ENCODE data around the gene CUBN. TPM values are rescaled to one million over a fixed set of nuclear protein-coding genes. Genes with fewer than 3 reads are reported as not detected.

The CUBN gene
- total and polyA plus RNA-seq, 9 of the 15 experiments (the other 6 are each of a cell fraction or from before 2014, with no cell fraction given), result 0.04 to 0.33 (median 0.09) TPM

DNA sequence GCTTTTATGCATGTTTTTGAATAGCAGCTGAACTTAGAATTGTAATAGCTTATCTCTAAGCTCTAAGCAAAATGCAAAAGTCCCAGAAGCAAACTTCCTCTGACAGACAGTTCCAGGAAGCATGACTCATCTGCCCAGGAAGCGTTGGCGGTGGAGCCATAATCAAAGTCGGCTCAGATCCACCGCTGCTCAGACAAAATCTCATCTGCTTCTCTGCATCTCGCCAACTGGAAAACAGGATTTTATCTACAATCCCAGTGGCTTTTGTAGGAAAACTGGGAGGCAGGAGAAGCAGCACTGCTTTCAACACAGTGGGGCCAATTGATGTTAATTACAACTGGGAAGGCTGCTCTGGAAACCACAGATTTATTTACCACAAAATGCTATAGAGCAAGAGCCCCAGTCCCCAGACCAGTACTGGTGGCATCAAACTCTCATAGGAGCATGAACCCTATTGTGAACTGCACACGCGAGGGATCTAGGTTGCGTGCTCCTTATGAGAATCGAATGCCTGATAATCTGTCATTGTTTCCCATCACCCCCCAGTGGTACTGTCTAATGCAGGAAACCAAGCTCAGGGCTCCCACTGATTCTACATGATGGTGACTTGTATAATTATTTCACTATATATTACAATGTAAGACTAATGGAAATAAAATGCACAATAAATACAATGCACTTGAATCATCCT is 99.9 kb downstream of the CUBN start (continued):
- TF ChIP-seq, protein P1, sequence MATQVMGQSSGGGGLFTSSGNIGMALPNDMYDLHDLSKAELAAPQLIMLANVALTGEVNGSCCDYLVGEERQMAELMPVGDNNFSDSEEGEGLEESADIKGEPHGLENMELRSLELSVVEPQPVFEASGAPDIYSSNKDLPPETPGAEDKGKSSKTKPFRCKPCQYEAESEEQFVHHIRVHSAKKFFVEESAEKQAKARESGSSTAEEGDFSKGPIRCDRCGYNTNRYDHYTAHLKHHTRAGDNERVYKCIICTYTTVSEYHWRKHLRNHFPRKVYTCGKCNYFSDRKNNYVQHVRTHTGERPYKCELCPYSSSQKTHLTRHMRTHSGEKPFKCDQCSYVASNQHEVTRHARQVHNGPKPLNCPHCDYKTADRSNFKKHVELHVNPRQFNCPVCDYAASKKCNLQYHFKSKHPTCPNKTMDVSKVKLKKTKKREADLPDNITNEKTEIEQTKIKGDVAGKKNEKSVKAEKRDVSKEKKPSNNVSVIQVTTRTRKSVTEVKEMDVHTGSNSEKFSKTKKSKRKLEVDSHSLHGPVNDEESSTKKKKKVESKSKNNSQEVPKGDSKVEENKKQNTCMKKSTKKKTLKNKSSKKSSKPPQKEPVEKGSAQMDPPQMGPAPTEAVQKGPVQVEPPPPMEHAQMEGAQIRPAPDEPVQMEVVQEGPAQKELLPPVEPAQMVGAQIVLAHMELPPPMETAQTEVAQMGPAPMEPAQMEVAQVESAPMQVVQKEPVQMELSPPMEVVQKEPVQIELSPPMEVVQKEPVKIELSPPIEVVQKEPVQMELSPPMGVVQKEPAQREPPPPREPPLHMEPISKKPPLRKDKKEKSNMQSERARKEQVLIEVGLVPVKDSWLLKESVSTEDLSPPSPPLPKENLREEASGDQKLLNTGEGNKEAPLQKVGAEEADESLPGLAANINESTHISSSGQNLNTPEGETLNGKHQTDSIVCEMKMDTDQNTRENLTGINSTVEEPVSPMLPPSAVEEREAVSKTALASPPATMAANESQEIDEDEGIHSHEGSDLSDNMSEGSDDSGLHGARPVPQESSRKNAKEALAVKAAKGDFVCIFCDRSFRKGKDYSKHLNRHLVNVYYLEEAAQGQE (IDR thresholded peaks at IDR 0.05; ENCODE audit: borderline replicate concordance), result peak; percentile 39; the same call in 1 of the 2 replicates
- TF ChIP-seq, protein P1 (CRISPR knock-in tag; IDR thresholded peaks at IDR 0.05; ENCODE audit: low read depth), result no peak
- TF ChIP-seq ZNF780A (CRISPR knock-in tag; IDR thresholded peaks at IDR 0.05), result no peak
- no peak for TF ChIP-seq NFIX (CRISPR knock-in tag; IDR thresholded peaks at IDR 0.05; ENCODE audit: low read depth)
- TF ChIP-seq MIER1 (IDR thresholded peaks at IDR 0.05; ENCODE audit: low read depth), result no peak
- no peak for TF ChIP-seq DMBX1 (CRISPR knock-in tag; IDR thresholded peaks at IDR 0.05; ENCODE audit: borderline replicate concordance)
- TF ChIP-seq, protein P2, sequence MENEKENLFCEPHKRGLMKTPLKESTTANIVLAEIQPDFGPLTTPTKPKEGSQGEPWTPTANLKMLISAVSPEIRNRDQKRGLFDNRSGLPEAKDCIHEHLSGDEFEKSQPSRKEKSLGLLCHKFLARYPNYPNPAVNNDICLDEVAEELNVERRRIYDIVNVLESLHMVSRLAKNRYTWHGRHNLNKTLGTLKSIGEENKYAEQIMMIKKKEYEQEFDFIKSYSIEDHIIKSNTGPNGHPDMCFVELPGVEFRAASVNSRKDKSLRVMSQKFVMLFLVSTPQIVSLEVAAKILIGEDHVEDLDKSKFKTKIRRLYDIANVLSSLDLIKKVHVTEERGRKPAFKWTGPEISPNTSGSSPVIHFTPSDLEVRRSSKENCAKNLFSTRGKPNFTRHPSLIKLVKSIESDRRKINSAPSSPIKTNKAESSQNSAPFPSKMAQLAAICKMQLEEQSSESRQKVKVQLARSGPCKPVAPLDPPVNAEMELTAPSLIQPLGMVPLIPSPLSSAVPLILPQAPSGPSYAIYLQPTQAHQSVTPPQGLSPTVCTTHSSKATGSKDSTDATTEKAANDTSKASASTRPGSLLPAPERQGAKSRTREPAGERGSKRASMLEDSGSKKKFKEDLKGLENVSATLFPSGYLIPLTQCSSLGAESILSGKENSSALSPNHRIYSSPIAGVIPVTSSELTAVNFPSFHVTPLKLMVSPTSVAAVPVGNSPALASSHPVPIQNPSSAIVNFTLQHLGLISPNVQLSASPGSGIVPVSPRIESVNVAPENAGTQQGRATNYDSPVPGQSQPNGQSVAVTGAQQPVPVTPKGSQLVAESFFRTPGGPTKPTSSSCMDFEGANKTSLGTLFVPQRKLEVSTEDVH (IDR thresholded peaks at IDR 0.05; ENCODE audit: low read depth, partially characterized antibody), result no peak
- no peak for TF ChIP-seq ZNF76 (CRISPR knock-in tag; IDR thresholded peaks at IDR 0.05; ENCODE audit: borderline replicate concordance)
- TF ChIP-seq SNAPC5 (CRISPR knock-in tag; IDR thresholded peaks at IDR 0.05), result no peak
- no peak for TF ChIP-seq CREBBP (IDR thresholded peaks at IDR 0.05; ENCODE audit: low read depth, low read length)
- TF ChIP-seq C11orf30 (IDR thresholded peaks at IDR 0.05; ENCODE audit: low read depth), result peak; percentile 28; the same call in 1 of the 2 replicates
- no peak for TF ChIP-seq ETS2 (tag; IDR thresholded peaks at IDR 0.05; ENCODE audit: borderline replicate concordance, poor library complexity, severe bottlenecking)
- TF ChIP-seq RUNX1 (IDR thresholded peaks at IDR 0.05; ENCODE audit: low read depth), result no peak
- TF ChIP-seq, protein P3, sequence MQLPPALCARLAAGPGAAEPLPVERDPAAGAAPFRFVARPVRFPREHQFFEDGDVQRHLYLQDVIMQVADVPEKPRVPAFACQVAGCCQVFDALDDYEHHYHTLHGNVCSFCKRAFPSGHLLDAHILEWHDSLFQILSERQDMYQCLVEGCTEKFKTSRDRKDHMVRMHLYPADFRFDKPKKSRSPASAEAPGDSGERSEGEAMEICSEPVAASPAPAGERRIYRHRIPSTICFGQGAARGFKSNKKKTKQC (CRISPR knock-in tag; IDR thresholded peaks at IDR 0.05), result no peak
- TF ChIP-seq SPI1 (IDR thresholded peaks at IDR 0.05; ENCODE audit: borderline replicate concordance, low read depth, low read length), result peak; percentile 47; the same call in 1 of the 2 replicates
- TF ChIP-seq ZSCAN32 (CRISPR knock-in tag; IDR thresholded peaks at IDR 0.05), result no peak

Measured in K562 (cell line).